ENCODE results near the gene PHF21B.
A peak's percentile ranks its signal among the peaks of the same experiment; 100 is the strongest.
"Not testable (repeated sequence)": the region's sequence is repeated elsewhere in the genome, so short reads cannot be mapped to it uniquely, and the experiment has no call there.

Gene PHF21B

GRCh38 chr22:44878483-44879300 is 131.1 kb downstream of the PHF21B start:
- DNase-seq (ENCODE audit: low read depth, low spot score): no peak

- DNase-seq (ENCODE audit: low read depth, low spot score): no peak
Observed at GRCh38 chr22:44876921-44877320, 132.9 kb downstream of the PHF21B start.

- DNase-seq (ENCODE audit: low read depth, low spot score): no peak
Observed at GRCh38 chr22:44871782-44872181, 138.0 kb downstream of the PHF21B start.

GRCh38 chr22:44870021-44870420 is 139.8 kb downstream of the PHF21B start:
- DNase-seq (ENCODE audit: low read depth, low spot score): peak; percentile 69

- no peak for DNase-seq (ENCODE audit: low read depth, low spot score)
Observed at GRCh38 chr22:44869196-44869595, 140.6 kb downstream of the PHF21B start.

- DNase-seq (ENCODE audit: low read depth, low spot score): no peak
Observed at GRCh38 chr22:44865193-44866057, 144.4 kb downstream of the PHF21B start.

GRCh38 chr22:44862981-44863860 is 146.6 kb downstream of the PHF21B start:
- DNase-seq (ENCODE audit: low read depth, low spot score): no peak

GRCh38 chr22:44862281-44862680 is 147.5 kb downstream of the PHF21B start:
- no peak for DNase-seq (ENCODE audit: low read depth, low spot score)

GRCh38 chr22:44861245-44861644 is 148.6 kb downstream of the PHF21B start:
- DNase-seq (ENCODE audit: low read depth, low spot score): no peak

GRCh38 chr22:44860311-44860710 is 149.5 kb downstream of the PHF21B start:
- no peak for DNase-seq (ENCODE audit: low read depth, low spot score)

- no peak for DNase-seq (ENCODE audit: low read depth, low spot score)
Observed at GRCh38 chr22:44859641-44860040, 150.2 kb downstream of the PHF21B start.

GRCh38 chr22:44858819-44859218 is 151.0 kb downstream of the PHF21B start:
- not testable (repeated sequence) for DNase-seq (ENCODE audit: low read depth, low spot score)

- no peak for DNase-seq (ENCODE audit: low read depth, low spot score)
Observed at GRCh38 chr22:44855855-44856254, 153.9 kb downstream of the PHF21B start.

GRCh38 chr22:44854641-44855040 is 155.2 kb downstream of the PHF21B start:
- DNase-seq (ENCODE audit: low read depth, low spot score): not testable (repeated sequence)

- no peak for DNase-seq (ENCODE audit: low read depth, low spot score)
Observed at GRCh38 chr22:44850946-44851345, 158.9 kb downstream of the PHF21B start.

- no peak for DNase-seq (ENCODE audit: low read depth, low spot score)
Observed at GRCh38 chr22:44848791-44849420, 160.9 kb downstream of the PHF21B start.

GRCh38 chr22:44848296-44848741 is 161.5 kb downstream of the PHF21B start:
- no peak for DNase-seq (ENCODE audit: low read depth, low spot score)

- no peak for DNase-seq (ENCODE audit: low read depth, low spot score)
Observed at GRCh38 chr22:44847892-44848291, 161.9 kb downstream of the PHF21B start.

GRCh38 chr22:44847380-44847779 is 162.4 kb downstream of the PHF21B start:
- no peak for DNase-seq (ENCODE audit: low read depth, low spot score)

- DNase-seq (ENCODE audit: low read depth, low spot score): no peak
Observed at GRCh38 chr22:44846726-44847275, 163.0 kb downstream of the PHF21B start.
